ENCODE data around the gene ADGRG2.

The ADGRG2 gene

GRCh38 chrX:19046343-19047215 is 75.7 kb downstream of the ADGRG2 start:
- peak in 1 of 2 donors; percentile 48 for DNase-seq (ENCODE audit: low read depth in 2 of 2)
- H3K4me3 ChIP-seq (replicated peaks in 1 of 2; ENCODE audit: low read depth in 2 of 2, low read length in 2 of 2) = no peak overlapping the region
- TF ChIP-seq CTCF (IDR thresholded peaks at IDR 0.05; ENCODE audit: low read depth, low read length) = no peak

- H3K4me3 ChIP-seq (replicated peaks in 1 of 2; ENCODE audit: low read depth in 2 of 2, low read length in 2 of 2) = no peak overlapping the region
- no peak for TF ChIP-seq CTCF (IDR thresholded peaks at IDR 0.05; ENCODE audit: low read depth, low read length)
- peak in 1 of 2 donors; percentile 8 for DNase-seq (ENCODE audit: low read depth in 2 of 2)
Measured at GRCh38 chrX:19040373-19040772, 81.9 kb downstream of the ADGRG2 start.

GRCh38 chrX:19034025-19034424 is 88.2 kb downstream of the ADGRG2 start:
- no peak overlapping the region for H3K4me3 ChIP-seq (replicated peaks in 1 of 2; ENCODE audit: low read depth in 2 of 2, low read length in 2 of 2)
- no peak for DNase-seq (ENCODE audit: low read depth in 2 of 2)
- no peak for TF ChIP-seq CTCF (IDR thresholded peaks at IDR 0.05; ENCODE audit: low read depth, low read length)

- no peak for TF ChIP-seq CTCF (IDR thresholded peaks at IDR 0.05; ENCODE audit: low read depth, low read length)
- peak in 1 of 2 donors; percentile 4 for DNase-seq (ENCODE audit: low read depth in 2 of 2)
- H3K4me3 ChIP-seq (replicated peaks in 1 of 2; ENCODE audit: low read depth in 2 of 2, low read length in 2 of 2) = no peak overlapping the region
Measured at GRCh38 chrX:19030805-19031204, 91.5 kb downstream of the ADGRG2 start.

GRCh38 chrX:19028560-19028959 is 93.7 kb downstream of the ADGRG2 start:
- TF ChIP-seq CTCF (IDR thresholded peaks at IDR 0.05; ENCODE audit: low read depth, low read length) = no peak
- no peak for DNase-seq (ENCODE audit: low read depth in 2 of 2)
- H3K4me3 ChIP-seq (replicated peaks in 1 of 2; ENCODE audit: low read depth in 2 of 2, low read length in 2 of 2) = no peak overlapping the region

GRCh38 chrX:19024366-19024765 is 97.9 kb downstream of the ADGRG2 start:
- no peak overlapping the region for H3K4me3 ChIP-seq (replicated peaks in 1 of 2; ENCODE audit: low read depth in 2 of 2, low read length in 2 of 2)
- no peak for DNase-seq (ENCODE audit: low read depth in 2 of 2)
- no peak for TF ChIP-seq CTCF (IDR thresholded peaks at IDR 0.05; ENCODE audit: low read depth, low read length)
